Left ventricle myocardium superior (tissue), 1 donor: Measurements from ENCODE around the gene ASB18. TPM values are rescaled to one million over a fixed set of nuclear protein-coding genes. Genes with fewer than 3 reads are reported as not detected.
"Not testable (repeated sequence)": the region's sequence is repeated elsewhere in the genome, so short reads cannot be mapped to it uniquely, and the experiment has no call there.

Experiments used
- ATAC-seq: fragments of 200-7000 bp; cut with Tn5 transposase; one replicate; pipeline ENCODE4 v1.9.1; 2020; ENCODE audit warnings: mild to moderate bottlenecking, moderate library complexity
- DNase-seq: peaks from one replicate; pipeline ENCODE4 v3.0.0-alpha.2; 2020
- intact Hi-C: fragments of 100-400 bp; cut with micrococcal nuclease; formaldehyde crosslinking; loops from one replicate; pipeline ENCODE4 v1.11.0; 2022
- total RNA-seq: library from RNA; stranded (reverse); fragmentation: NEBNext Ultra II Directional; extraction: Animal tissue kit (Norgen Biotek cat#: 25700); gene quantifications from one replicate; pipeline ENCODE4 v1.2.1, GENCODE V29; 2021
- donor health status: DM: no; HTN: yes; CAD: no; lungs with severe emphysema.

ASB18 gene
- total RNA-seq, 1 donor from 2014 or later: 3.8 TPM

GRCh38 chr2:236288373-236288772 lies 24.2 kb upstream of the ASB18 start:
- ATAC-seq, DNase-seq, intact Hi-C loops: not testable (repeated sequence)

GRCh38 chr2:236287656-236288055 lies 23.4 kb upstream of the ASB18 start:
- no peak for ATAC-seq
- intact Hi-C loops: no loop called here
- DNase-seq: no peak

- DNase-seq (no peak), ATAC-seq (no peak)
Measured at GRCh38 chr2:236286873-236287545, 22.8 kb upstream of the ASB18 start.

GRCh38 chr2:236284208-236284607 lies 20.0 kb upstream of the ASB18 start:
- DNase-seq: no peak
- ATAC-seq: peak; percentile 85
- intact Hi-C loops: no loop called here

More at GRCh38 chr2:236286873-236287545, 22.8 kb upstream of the ASB18 start:
- intact Hi-C loops: no loop called here

- DNase-seq (no peak), ATAC-seq (no peak)
- intact Hi-C loops: no loop called here
Measured at GRCh38 chr2:236282406-236282805, 18.2 kb upstream of the ASB18 start.

- no peak for DNase-seq
- intact Hi-C loops: no loop called here
- no peak for ATAC-seq
Measured at GRCh38 chr2:236281423-236281822, 17.2 kb upstream of the ASB18 start.

- no peak for DNase-seq
- intact Hi-C loops: no loop called here
- ATAC-seq: no peak
Measured at GRCh38 chr2:236273126-236273525, 8.9 kb upstream of the ASB18 start.

GRCh38 chr2:236271851-236272250 lies 7.6 kb upstream of the ASB18 start:
- DNase-seq: no peak
- no peak for ATAC-seq
- intact Hi-C loops: no loop called here

- DNase-seq, intact Hi-C loops: not testable (repeated sequence)
Measured at GRCh38 chr2:236269876-236270275, 5.7 kb upstream of the ASB18 start.

GRCh38 chr2:236265675-236266074 lies 1.5 kb upstream of the ASB18 start:
- intact Hi-C loops: no loop called here
- no peak for ATAC-seq
- DNase-seq: no peak

More at GRCh38 chr2:236269876-236270275, 5.7 kb upstream of the ASB18 start:
- ATAC-seq: not testable (repeated sequence)

- intact Hi-C loops: no loop called here
- peak; percentile 79 for DNase-seq
- peak; percentile 82 for ATAC-seq
Measured at GRCh38 chr2:236262238-236262637, 2.0 kb downstream of the ASB18 start.

- intact Hi-C loops: no loop called here
- DNase-seq: no peak
- peak; percentile 47 for ATAC-seq
Measured at GRCh38 chr2:236261452-236261851, 2.8 kb downstream of the ASB18 start.

GRCh38 chr2:236259371-236259770 lies 4.8 kb downstream of the ASB18 start:
- intact Hi-C loops: no loop called here
- DNase-seq (no peak), ATAC-seq (no peak)

- ATAC-seq: no peak
- intact Hi-C loops: no loop called here
- no peak for DNase-seq
Measured at GRCh38 chr2:236257575-236257974, 6.6 kb downstream of the ASB18 start.

- intact Hi-C loops: no loop called here
- ATAC-seq (no peak), DNase-seq (no peak)
Measured at GRCh38 chr2:236257136-236257535, 7.1 kb downstream of the ASB18 start.

GRCh38 chr2:236256366-236256985 lies 7.7 kb downstream of the ASB18 start:
- ATAC-seq (no peak), DNase-seq (no peak)
- intact Hi-C loops: no loop called here

GRCh38 chr2:236254674-236255073 lies 9.5 kb downstream of the ASB18 start:
- DNase-seq (no peak), ATAC-seq (no peak)
- intact Hi-C loops: no loop called here

GRCh38 chr2:236254001-236254400 lies 10.2 kb downstream of the ASB18 start:
- intact Hi-C loops: no loop called here
- DNase-seq (no peak), ATAC-seq (no peak)

- intact Hi-C loops: no loop called here
- no peak for ATAC-seq
Measured at GRCh38 chr2:236252602-236253001, 11.6 kb downstream of the ASB18 start.

GRCh38 chr2:236250909-236251579 lies 13.2 kb downstream of the ASB18 start:
- peak; percentile 83 for ATAC-seq
- DNase-seq: peak; percentile 63
- intact Hi-C loops: no loop called here

More at GRCh38 chr2:236252602-236253001, 11.6 kb downstream of the ASB18 start:
- DNase-seq: no peak
